ENCODE results near the gene L3MBTL4. TPM values are rescaled to one million over a fixed set of nuclear protein-coding genes. Genes with fewer than 3 reads are reported as not detected.

L3MBTL4 gene
- total RNA-seq, 1 experiment from 2014 or later, result 2.1 TPM

- Mint-ChIP-seq H3K4me3 (ENCODE audit: low read depth, unreplicated experiment) (no peak overlapping the region), H3K27me3 (ENCODE audit: unreplicated experiment) (no peaks in the 10 kb centered on the region), H3K27ac (ENCODE audit: unreplicated experiment) (no peak overlapping the region), H3K4me1 (ENCODE audit: low read depth, unreplicated experiment) (no peaks in the 10 kb centered on the region), H3K36me3 (ENCODE audit: insufficient read depth, unreplicated experiment) (no peaks in the 10 kb centered on the region), H3K9me3 (ENCODE audit: low read depth, unreplicated experiment) (no peaks in the 10 kb centered on the region)
- no TSS peak for BruUV-seq (replicated peaks)
- CTCF ChIA-PET, result no interaction called here
- TF ChIP-seq CTCF (IDR thresholded peaks at IDR 0.05; ENCODE audit: unreplicated experiment), result no peak
- DNase-seq, result no peak
- intact Hi-C loops (cut with micrococcal nuclease; ENCODE audit: unreplicated experiment), result no loop called here
Measured at GRCh38 chr18:6434481-6434880, 19.8 kb upstream of the L3MBTL4 start.

- no peaks in the 10 kb centered on the region for H3K36me3 Mint-ChIP-seq (ENCODE audit: insufficient read depth, unreplicated experiment)
- H3K9me3 Mint-ChIP-seq (ENCODE audit: low read depth, unreplicated experiment), result no peaks in the 10 kb centered on the region
- no peaks in the 10 kb centered on the region for H3K4me1 Mint-ChIP-seq (ENCODE audit: low read depth, unreplicated experiment)
- intact Hi-C loops (cut with micrococcal nuclease; ENCODE audit: unreplicated experiment), result no loop called here
- CTCF ChIA-PET, result no interaction called here
- no peak overlapping the region for H3K27ac Mint-ChIP-seq (ENCODE audit: unreplicated experiment)
- no peak for TF ChIP-seq CTCF (IDR thresholded peaks at IDR 0.05; ENCODE audit: unreplicated experiment)
- H3K4me3 Mint-ChIP-seq (ENCODE audit: low read depth, unreplicated experiment), result no peak overlapping the region
- peaks cover 14% of the 10 kb centered on the region for H3K27me3 Mint-ChIP-seq (ENCODE audit: unreplicated experiment)
- BruUV-seq (replicated peaks), result no TSS peak
- DNase-seq, result no peak
Measured at GRCh38 chr18:6431659-6432318, 17.1 kb upstream of the L3MBTL4 start.

- CTCF ChIA-PET, result no interaction called here
- no peaks in the 10 kb centered on the region for H3K9me3 Mint-ChIP-seq (ENCODE audit: low read depth, unreplicated experiment)
- no peak overlapping the region for H3K27ac Mint-ChIP-seq (ENCODE audit: unreplicated experiment)
Measured at GRCh38 chr18:6428851-6429395, 14.2 kb upstream of the L3MBTL4 start.

GRCh38 chr18:6427286-6427685 lies 12.6 kb upstream of the L3MBTL4 start:
- no peak overlapping the region for H3K4me3 Mint-ChIP-seq (ENCODE audit: low read depth, unreplicated experiment)
- intact Hi-C loops (cut with micrococcal nuclease; ENCODE audit: unreplicated experiment), result no loop called here
- no peak for DNase-seq
- H3K36me3 Mint-ChIP-seq (ENCODE audit: insufficient read depth, unreplicated experiment), result no peaks in the 10 kb centered on the region
- H3K27me3 Mint-ChIP-seq (ENCODE audit: unreplicated experiment), result peaks cover 14% of the 10 kb centered on the region
- BruUV-seq (replicated peaks), result no TSS peak
- TF ChIP-seq CTCF (IDR thresholded peaks at IDR 0.05; ENCODE audit: unreplicated experiment), result no peak
- no peaks in the 10 kb centered on the region for H3K4me1 Mint-ChIP-seq (ENCODE audit: low read depth, unreplicated experiment)
- CTCF ChIA-PET, result no interaction called here
- H3K9me3 Mint-ChIP-seq (ENCODE audit: low read depth, unreplicated experiment), result no peaks in the 10 kb centered on the region
- no peak overlapping the region for H3K27ac Mint-ChIP-seq (ENCODE audit: unreplicated experiment)

More at GRCh38 chr18:6428851-6429395, 14.2 kb upstream of the L3MBTL4 start:
- Mint-ChIP-seq H3K4me3 (ENCODE audit: low read depth, unreplicated experiment) (no peak overlapping the region), H3K27me3 (ENCODE audit: unreplicated experiment) (peaks cover 14% of the 10 kb centered on the region), H3K4me1 (ENCODE audit: low read depth, unreplicated experiment) (no peaks in the 10 kb centered on the region), H3K36me3 (ENCODE audit: insufficient read depth, unreplicated experiment) (no peaks in the 10 kb centered on the region)
- no TSS peak for BruUV-seq (replicated peaks)
- no peak for TF ChIP-seq CTCF (IDR thresholded peaks at IDR 0.05; ENCODE audit: unreplicated experiment)
- intact Hi-C loops (cut with micrococcal nuclease; ENCODE audit: unreplicated experiment), result no loop called here
- no peak for DNase-seq

All from Calu3 (cell line).